ENCODE measurements around the gene FGR.

GRCh38 chr1:27628712-27629111, 6.3 kb downstream of the FGR start:
- no peak for TF ChIP-seq CTCF (conservative IDR thresholded peaks at IDR 0.05)
- TF ChIP-seq EZH2 (IDR thresholded peaks at IDR 0.05; ENCODE audit: low read depth): no peak

All from PC-9 (cell line).